Right lobe of liver (tissue), 6 donors: ENCODE results near the gene CILP. TPM values are rescaled to one million over a fixed set of nuclear protein-coding genes. Genes with fewer than 3 reads are reported as not detected.

Experiments used
- ATAC-seq, 4 donors: fragments of 200-7000 bp; cut with Tn5 transposase; one replicate each; pipeline ENCODE4 v1.9.1; 2020; ENCODE audit warnings: mild to moderate bottlenecking in 4 of 4, moderate library complexity in 4 of 4
- DNase-seq, 3 donors: peaks; one replicate each; pipeline ENCODE4 v3.0.0-alpha.2; 2020
- H3K27ac ChIP-seq, 3 donors: fragments of 200-600 bp; one replicate each; pipeline ENCODE4 v1.8.0; 2022
- H3K27me3 ChIP-seq, 2 donors: fragments of 200-600 bp; one replicate each; pipeline ENCODE4 v1.8.0; 2022
- H3K36me3 ChIP-seq, 4 donors: fragments of 200-600 bp; sonication (generic) in 1 of 4; one replicate each; pipeline versions ENCODE4 v1.5.1 to v1.8.0; 2017 to 2022; ENCODE audit warnings: control low read depth in 1 of 4
- H3K4me1 ChIP-seq, 4 donors: fragments of 200-600 bp; sonication (generic) in 1 of 4; one replicate each; pipeline versions ENCODE4 v1.5.1 to v1.8.0; 2017 to 2022; ENCODE audit warnings: control low read depth in 1 of 4
- H3K4me3 ChIP-seq, 3 donors: fragments of 200-600 bp; one replicate each; pipeline ENCODE4 v1.8.0; 2022
- H3K9me3 ChIP-seq, 4 donors: fragments of 200-600 bp; sonication (generic) in 1 of 4; one replicate each; pipeline versions ENCODE4 v1.5.1 to v1.8.0; 2017 to 2022; ENCODE audit warnings: control low read depth in 1 of 4
- CTCF ChIP-seq, 4 donors: fragments of 200-600 bp in 3 of 4; fragments of 450-650 bp in 1 of 4; IDR thresholded peaks; one replicate each; pipeline versions ENCODE4 v1.5.1 to v1.8.0; 2016 to 2022; ENCODE audit warnings: antibody characterized with exemption in 4 of 4, mild to moderate bottlenecking in 2 of 4
- POLR2A ChIP-seq: fragments of 450-650 bp; IDR thresholded peaks from one replicate; pipeline ENCODE4 v1.6.1; 2017; ENCODE audit warnings: antibody characterized with exemption, mild to moderate bottlenecking
- WGBS: methylation state at CpG from one replicate; pipeline ENCODE4 v1.1.6; 2018; ENCODE audit warnings: low coverage, low lambda C conversion rate; ENCODE audit not compliant: insufficient coverage; ENCODE audit errors: missing lambda C conversion rate; 5-methylcytosine and 5-hydroxymethylcytosine counted together
- intact Hi-C, 2 donors: fragments of 100-400 bp; cut with DNase I; formaldehyde crosslinking; loops; one replicate each; pipeline versions ENCODE4 v1.11.2 to v1.14.1; 2022
- total RNA-seq, 6 experiments: library from RNA; depleted of rRNA in 2 of 6; stranded (reverse); fragments of >200 nt in 2 of 6; fragmentation: NEBNext Ultra II Directional in 3 of 6; extraction: Animal tissue kit (Norgen Biotek cat#: 25700) in 3 of 6; gene quantifications; one replicate each; pipeline versions ENCODE4 v1.1.0 to v1.2.4, GENCODE V29; 2016 to 2023
- donor health status: DM: no; HTN: yes; CAD: no.
- donor health status: DM: no; HTN: no; CAD: no.
- donor health status: DM: no; HTN: no; CAD: no.
- donor health status: DM: no; HTN: yes; CAD: no.
- donor health status: DM: no; HTN: yes; CAD: no.

Gene CILP
- total RNA-seq, 6 experiments from 2014 or later, result 0.46 to 2.5 (median 0.99) TPM

- Histone ChIP-seq H3K9me3 (no peaks in the 10 kb centered on the region), H3K4me3 (no peak overlapping the region), H3K27me3 (no peaks in the 10 kb centered on the region), H3K36me3 (peaks cover 0 to 61% (median 18%) of the 10 kb centered on the region in 4 donors), H3K4me1 (peaks cover 0 to 48% (median 13%) of the 10 kb centered on the region in 4 donors), H3K27ac (peak overlapping the region in 1 of 3 donors; percentile 11)
- ATAC-seq, result no peak
- intact Hi-C loops, result no loop called here
- TF ChIP-seq CTCF (IDR thresholded peaks at IDR 0.05) (no peak), POLR2A (no peak)
- DNase-seq, result no peak
Measured at GRCh38 chr15:65176056-65176455, 35.2 kb downstream of the CILP start.

DNA sequence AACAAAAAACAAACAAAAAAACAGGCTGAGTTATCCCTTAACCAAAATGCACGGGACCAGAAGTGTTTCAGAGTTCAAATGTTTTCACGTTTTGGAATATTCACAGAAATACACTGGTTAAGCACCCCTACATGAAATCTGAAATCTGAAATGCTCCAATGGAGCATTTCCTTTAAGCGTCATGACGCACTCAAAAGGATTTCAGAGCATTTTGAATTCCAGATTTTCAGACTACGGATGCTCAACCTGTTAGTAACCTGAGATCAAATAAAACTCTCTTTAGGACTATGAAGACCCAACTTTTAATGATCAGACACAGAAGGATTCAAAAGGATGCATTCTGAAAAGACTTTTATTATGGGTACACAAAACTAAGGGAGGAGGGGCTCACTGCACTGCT, 35.8 kb downstream of the CILP start:
- H3K4me3 ChIP-seq, result no peak overlapping the region
- no peaks in the 10 kb centered on the region for H3K27me3 ChIP-seq
- ATAC-seq (no peak), DNase-seq (no peak)
- WGBS, result 71% methylated on average over 5 of the region's 5 CpGs
- peaks cover 0 to 61% (median 19%) of the 10 kb centered on the region in 4 donors for H3K36me3 ChIP-seq
- H3K27ac ChIP-seq, result peak overlapping the region in 1 of 3 donors; percentile 11
- TF ChIP-seq CTCF (IDR thresholded peaks at IDR 0.05), result no peak
- TF ChIP-seq POLR2A, result no peak
- intact Hi-C loops, result no loop called here
- H3K4me1 ChIP-seq, result peaks cover 0 to 48% (median 14%) of the 10 kb centered on the region in 4 donors
- no peaks in the 10 kb centered on the region for H3K9me3 ChIP-seq

GRCh38 chr15:65174509-65174908, 36.8 kb downstream of the CILP start:
- DNase-seq (no peak), ATAC-seq (no peak)
- Histone ChIP-seq H3K27ac (peak overlapping the region in 1 of 3 donors; percentile 91), H3K9me3 (no peaks in the 10 kb centered on the region), H3K4me1 (peaks cover 0 to 47% (median 12%) of the 10 kb centered on the region in 4 donors), H3K27me3 (no peaks in the 10 kb centered on the region), H3K36me3 (peaks cover 0 to 63% (median 23%) of the 10 kb centered on the region in 4 donors), H3K4me3 (no peak overlapping the region)
- no peak for TF ChIP-seq CTCF (IDR thresholded peaks at IDR 0.05)
- TF ChIP-seq POLR2A, result no peak
- 99% methylated on average over 5 of the region's 5 CpGs for WGBS
- intact Hi-C loops, result no loop called here

GRCh38 chr15:65172531-65172930, 38.7 kb downstream of the CILP start:
- ATAC-seq (no peak), DNase-seq (no peak)
- TF ChIP-seq POLR2A (no peak), CTCF (IDR thresholded peaks at IDR 0.05) (no peak)
- 97% methylated on average over 4 of the region's 5 CpGs for WGBS
- peaks cover 0 to 45% (median 12%) of the 10 kb centered on the region in 4 donors for H3K4me1 ChIP-seq
- H3K9me3 ChIP-seq, result no peaks in the 10 kb centered on the region
- intact Hi-C loops, result no loop called here
- H3K4me3 ChIP-seq, result no peak overlapping the region
- no peaks in the 10 kb centered on the region for H3K27me3 ChIP-seq
- peak overlapping the region; percentile 69 to 91 (median 71) for H3K27ac ChIP-seq
- H3K36me3 ChIP-seq, result peaks cover 0 to 48% (median 16%) of the 10 kb centered on the region in 4 donors

- peak overlapping the region; percentile 69 to 91 (median 71) for H3K27ac ChIP-seq
- H3K27me3 ChIP-seq, result no peaks in the 10 kb centered on the region
- TF ChIP-seq CTCF (IDR thresholded peaks at IDR 0.05) (no peak), POLR2A (no peak)
- WGBS, result 40% methylated on average over 5 of the region's 5 CpGs
- no peak overlapping the region for H3K4me3 ChIP-seq
- H3K9me3 ChIP-seq, result no peaks in the 10 kb centered on the region
- peaks cover 0 to 50% (median 15%) of the 10 kb centered on the region in 4 donors for H3K4me1 ChIP-seq
- H3K36me3 ChIP-seq, result peaks cover 0 to 37% (median 12%) of the 10 kb centered on the region in 4 donors
- intact Hi-C loops, result no loop called here
- peak; percentile 83 to 93 (median 84) for ATAC-seq
- DNase-seq, result no peak
Measured at GRCh38 chr15:65171428-65171827, 39.8 kb downstream of the CILP start.
